HuH-7 (cell line): ENCODE data around the gene SAP25.
A peak's percentile ranks its signal among the peaks of the same experiment; 100 is the strongest.
"Not testable (repeated sequence)": the region's sequence is repeated elsewhere in the genome, so short reads cannot be mapped to it uniquely, and the experiment has no call there.

Source experiments
- DNase-seq: peaks from one replicate; pipeline ENCODE4 v3.0.0; 2011; ENCODE audit warnings: low spot score

The SAP25 gene

DNA sequence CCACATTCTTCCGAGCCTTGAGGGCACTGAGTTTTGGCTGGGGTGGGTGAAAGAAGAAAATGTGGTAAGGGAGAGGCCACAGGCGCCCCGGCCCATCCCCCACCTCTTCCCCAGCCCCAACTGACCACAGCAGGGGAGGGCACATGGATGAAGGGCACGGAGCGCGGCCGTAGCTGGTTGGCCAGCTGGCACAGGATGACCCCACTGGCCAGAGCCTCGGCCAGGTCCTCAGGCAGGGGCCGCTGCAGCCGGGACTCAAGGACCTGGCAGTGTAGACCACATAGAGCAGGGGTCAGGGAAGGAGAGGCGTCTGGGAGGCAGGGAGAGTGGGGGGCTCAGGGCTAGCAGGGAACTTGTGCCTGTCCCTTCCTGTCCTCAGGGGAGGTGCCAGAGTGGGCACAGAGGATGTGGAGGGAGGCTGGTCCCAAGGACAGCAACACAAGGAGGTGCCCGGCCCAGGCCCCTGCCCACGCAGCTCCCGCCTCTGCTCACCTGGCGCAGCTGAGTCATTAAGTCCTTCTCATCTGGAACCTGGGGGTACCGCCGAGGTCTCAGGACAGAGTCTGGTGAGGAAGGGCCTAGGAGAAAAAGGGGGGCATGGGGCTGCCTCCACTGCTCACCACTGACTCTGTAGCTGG lies 2.2 kb upstream of the SAP25 start:
- DNase-seq = no peak

- no peak for DNase-seq
Measured at GRCh38 chr7:100575206-100575631, 1.5 kb upstream of the SAP25 start.

GRCh38 chr7:100574362-100575205 lies 884 bp upstream of the SAP25 start:
- DNase-seq = no peak

DNA sequence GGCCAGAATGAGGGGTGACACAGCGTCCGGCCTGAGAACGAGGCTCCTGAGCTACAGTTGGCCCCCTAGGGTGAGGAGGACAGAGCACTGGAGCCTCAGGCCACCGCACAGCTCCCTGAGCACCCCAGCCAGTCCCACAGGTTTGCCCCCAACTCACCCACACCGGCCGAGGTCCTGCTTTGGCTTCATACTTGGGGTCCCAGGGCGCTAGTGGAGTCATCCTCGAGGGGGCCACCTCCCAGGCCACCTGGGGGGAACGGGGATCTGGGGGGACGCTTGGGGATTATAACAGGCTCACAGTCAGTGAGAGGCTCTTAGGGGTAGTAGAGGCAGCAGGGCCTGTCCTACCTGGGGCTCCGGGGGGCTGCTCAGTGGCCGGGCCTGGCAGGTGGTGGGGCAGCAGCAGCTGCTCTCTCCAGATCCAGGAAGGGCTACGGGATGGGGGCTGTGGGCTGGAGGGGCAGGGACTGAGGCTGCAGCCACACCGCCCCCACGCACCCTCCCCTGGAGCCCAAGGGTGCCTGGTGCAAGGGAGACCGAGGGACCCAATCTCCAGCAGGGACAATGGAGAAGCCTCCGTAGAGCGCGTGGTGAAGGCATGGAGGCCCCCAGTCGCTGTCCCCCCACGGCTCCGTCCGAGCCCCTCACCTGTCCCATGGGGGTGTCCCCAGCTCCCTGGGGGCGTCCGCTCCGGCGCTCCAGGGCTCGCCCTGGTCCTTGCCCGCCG lies 588 bp downstream of the SAP25 start:
- no peak for DNase-seq

DNA sequence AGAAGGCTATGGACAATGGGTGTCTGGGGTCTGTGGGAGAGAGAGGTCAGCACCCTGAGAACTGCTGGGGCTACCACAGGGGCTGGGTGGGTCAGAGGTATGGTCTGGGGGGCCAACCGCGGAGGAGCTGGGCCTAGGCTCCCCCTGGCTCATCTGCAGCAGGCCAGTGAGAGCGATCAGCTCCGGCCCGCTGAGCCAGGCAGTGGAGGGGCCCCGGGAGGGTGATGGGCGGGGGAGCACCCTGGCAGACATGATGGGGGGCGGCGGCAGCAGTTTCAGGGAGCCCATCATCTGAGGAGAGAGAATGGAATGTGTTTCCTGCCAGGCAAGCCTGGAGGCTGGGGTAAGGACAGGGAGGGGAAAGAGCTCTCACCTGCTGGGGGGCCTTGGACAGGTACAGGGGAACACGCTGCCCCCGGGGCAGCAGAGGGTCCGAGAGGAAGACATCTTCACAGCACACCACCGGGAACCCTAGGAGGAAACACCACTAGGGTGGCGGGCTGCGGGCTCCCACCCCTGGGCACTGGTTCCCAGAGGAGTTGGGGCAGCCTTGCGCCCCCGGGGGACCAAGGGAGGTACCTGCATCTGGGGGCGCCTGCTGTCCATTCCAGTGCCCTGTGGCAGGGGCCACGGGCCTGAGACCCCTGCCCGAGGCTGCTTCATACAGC lies 1.3 kb downstream of the SAP25 start:
- DNase-seq = no peak

DNA sequence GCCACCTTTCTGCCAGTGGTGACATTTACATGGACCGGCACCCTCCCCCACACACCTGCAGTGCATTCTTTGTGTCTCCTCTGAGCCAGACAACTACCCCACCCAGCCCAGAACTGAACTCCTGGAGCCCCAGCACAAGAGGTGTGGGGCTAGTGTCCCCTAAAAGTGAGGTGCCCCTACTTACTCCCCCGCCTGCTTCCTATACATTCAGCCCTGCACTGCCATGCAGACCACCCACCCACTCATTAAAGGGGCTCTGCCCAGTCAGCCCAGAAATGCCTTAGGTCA lies 1.9 kb downstream of the SAP25 start:
- DNase-seq = no peak

- no peak for DNase-seq
Measured at GRCh38 chr7:100570954-100571828, 2.5 kb downstream of the SAP25 start.

DNA sequence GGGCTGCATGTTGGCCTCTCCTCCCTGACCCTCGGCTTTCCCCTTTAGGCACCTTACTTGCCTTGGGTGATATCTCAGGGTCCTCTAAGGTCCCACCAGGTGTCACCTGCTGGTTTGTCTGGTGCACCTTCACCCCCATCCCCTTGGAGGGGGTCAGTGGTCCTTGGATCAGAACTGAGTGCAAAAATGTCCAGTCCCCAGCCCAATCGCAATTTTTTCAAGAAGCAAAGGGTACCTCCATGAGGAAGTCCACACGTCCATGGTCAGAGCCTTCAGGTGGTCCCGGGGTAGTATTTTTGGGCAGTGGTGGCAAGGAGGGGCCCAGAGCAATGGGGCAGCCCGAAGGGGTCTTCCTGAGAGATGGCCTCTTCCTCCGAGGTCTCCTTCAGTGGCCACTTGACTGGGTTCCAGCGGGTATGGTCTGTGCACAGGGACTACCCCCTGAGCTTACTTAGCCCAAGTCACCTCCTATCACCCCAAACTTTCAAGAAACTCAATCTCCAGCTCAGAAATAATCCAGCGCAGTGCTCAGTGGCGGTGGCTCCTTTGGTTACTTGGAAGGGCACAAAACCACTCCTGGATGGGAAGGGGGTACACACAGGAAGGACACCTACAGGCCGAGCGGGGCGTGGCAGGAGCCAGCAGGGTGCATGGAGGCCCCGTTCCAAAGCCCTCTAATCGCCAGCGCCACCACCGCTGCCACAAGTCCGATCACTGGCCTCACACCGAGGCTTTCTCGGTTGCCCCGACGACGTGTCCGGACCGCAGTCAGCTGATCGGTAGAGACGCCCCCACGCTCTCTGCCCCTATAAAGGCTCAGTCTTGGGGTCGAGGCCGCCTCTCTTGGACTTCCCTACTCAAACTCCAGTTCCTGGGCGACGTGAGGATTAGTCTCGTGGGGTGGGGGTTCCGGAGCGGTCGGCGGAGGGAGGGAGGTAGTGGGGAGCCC lies 4.5 kb downstream of the SAP25 start:
- peak; percentile 81 for DNase-seq

DNA sequence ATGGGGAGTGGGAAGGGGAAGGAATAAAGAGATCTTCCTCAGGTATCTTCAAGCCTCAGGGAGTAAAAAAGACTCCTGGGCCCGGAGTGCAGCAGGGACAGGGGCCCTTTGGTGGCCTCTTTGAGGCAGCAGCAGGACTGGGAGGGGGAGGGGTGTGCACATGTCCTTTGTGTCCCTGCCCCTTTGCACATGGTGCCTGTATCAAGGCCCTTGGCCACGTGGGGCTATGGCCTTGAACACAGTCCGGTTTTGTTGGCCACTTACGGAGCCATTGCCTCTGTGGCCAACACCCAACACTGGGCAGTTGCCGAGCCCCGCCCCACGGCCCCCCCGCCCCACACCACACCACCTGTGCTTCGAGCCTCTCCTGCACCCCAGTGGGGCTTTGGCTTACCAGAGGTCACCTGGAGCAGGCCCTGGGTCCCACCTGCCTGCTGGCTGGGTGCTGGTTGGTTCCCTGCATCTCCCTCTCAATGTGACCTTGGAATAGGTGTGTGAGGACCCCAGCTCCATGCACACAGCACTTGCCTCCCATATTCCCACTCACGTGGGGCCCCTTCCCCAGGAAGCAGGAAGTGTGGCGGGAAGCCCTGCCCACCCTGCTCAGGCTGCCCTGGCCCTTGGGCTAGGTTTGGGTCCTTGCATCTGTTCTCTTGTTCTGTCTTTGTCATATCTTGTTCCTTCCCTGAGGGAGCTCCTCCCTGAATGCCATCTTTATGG lies 5.4 kb downstream of the SAP25 start:
- no peak for DNase-seq

- DNase-seq = no peak
Measured at GRCh38 chr7:100567751-100568175, 5.9 kb downstream of the SAP25 start.

GRCh38 chr7:100567031-100567730 lies 6.5 kb downstream of the SAP25 start:
- DNase-seq = no peak

DNA sequence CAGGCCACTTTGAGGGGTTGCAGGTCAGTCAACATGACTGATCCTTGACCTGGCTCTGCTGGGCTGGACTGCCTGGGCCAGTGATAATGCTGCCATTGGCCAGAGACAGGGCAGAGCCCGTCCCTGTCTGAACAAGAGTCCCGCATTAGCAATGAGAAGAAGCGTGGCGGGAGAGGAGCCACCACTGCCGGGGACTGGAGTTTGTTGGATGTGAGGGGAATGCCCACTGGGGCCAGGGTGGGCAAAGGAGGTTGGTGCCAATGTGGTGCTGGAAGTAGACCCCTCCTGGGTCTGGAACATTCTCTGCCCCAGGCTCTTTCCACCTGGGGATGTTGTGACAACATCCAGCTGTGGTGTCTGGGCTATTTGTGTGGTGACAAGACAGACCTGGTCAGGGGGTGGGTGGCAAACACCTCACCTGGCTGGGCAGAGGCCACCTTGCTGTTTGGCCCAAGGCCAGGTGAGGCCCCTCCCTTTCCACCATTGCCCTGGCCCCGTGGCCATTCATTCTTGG lies 7.6 kb downstream of the SAP25 start:
- DNase-seq = no peak

DNA sequence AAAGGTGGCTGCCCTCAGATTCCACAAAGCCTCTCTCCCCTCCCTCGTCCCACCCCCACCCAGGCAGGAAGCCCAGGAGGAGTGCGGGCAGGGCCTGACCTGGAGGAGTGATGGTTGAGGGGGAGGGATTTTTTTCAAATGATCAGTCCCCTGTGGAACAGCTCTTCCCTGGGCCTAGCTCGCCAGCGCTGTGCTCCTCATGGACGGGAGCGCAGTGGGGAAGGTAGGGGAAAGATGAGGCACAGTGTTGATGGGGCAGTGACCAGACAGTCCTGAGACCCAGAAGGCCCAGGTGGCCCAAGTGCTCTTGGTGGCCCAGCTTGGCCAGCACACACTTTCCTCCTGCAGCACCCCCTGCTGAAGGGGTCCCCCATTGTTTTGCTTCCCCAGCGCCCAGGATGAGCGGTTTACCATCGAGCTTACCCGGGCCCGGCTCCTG lies 8.5 kb downstream of the SAP25 start:
- DNase-seq = no peak

GRCh38 chr7:100564405-100564804 lies 9.3 kb downstream of the SAP25 start:
- DNase-seq = not testable (repeated sequence)

- DNase-seq = peak; percentile 85
Measured at GRCh38 chr7:100563809-100564400, 9.8 kb downstream of the SAP25 start.

- no peak for DNase-seq
Measured at GRCh38 chr7:100563100-100563564, 10.6 kb downstream of the SAP25 start.

DNA sequence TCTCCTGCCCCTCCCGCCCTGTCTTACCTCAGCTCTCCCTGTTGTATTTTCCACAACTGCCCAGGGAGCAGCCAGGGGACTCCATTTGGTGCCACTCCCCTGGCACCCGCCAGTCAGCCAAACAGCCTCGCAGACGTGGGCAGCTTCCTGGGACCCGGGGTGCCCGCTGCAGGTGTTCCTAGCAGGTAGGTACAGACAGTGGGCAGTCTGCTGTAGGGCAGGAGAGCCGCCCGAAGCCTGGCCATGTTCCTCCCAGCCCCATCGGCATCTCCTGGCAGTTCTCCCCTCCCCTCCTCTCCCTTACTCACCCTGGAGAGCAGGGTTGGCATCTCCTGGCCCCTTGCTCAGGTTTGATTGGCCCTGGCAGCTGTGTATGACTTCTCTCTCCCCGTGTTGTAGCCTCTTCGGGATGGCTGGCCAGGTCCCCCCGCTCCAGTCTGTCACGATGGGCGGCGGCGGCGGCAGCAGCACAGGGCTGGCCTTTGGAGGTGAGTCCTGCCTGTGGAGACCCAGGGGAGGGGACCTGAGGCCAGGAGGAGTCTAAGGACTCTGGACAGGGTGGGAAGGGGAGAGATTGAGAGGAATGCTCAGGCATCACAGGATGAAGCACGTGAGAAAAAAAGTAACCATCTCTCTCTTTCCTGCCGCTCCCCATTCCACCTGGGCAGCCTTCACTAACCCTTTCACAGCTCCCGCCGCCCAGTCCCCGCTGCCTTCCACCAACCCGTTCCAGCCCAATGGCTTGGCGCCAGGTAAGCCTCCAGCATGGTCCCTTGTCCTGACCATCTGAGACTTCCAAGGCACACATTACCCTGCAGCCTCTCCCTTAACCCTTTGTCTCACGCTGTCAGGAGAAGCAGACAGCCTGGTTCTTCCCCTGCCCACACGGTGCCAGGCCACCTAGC lies 11.3 kb downstream of the SAP25 start:
- DNase-seq = no peak
